T-cell (primary cell): Measurements from ENCODE around the gene ZNF799. TPM values are rescaled to one million over a fixed set of nuclear protein-coding genes. Genes with fewer than 3 reads are reported as not detected.
"Not testable (repeated sequence)": the region's sequence is repeated elsewhere in the genome, so short reads cannot be mapped to it uniquely, and the experiment has no call there.

ENCODE experiments used
- ATAC-seq, 4 experiments: fragments of 200-7000 bp in 3 of 4; fragments of 150-1000 bp in 1 of 4; cut with Tn5 transposase; replicated peaks in 1 of 4; 1 replicate in 3 of 4; 2 replicates in 1 of 4; pipeline ENCODE4 v1.10.0; 2021; ENCODE audit warnings: moderate library complexity in 3 of 4, mild to moderate bottlenecking in 2 of 4, moderate number of reproducible peaks in 1 of 4
- CTCF ChIA-PET, 2 donors: fragments of 300-600 bp; sonication (Branson Sonifier 250); formaldehyde crosslinking; loops; one replicate each; lab custom pipeline; 2022; ENCODE audit warnings: antibody characterized with exemption in 2 of 2; lab: Charles Lee
- POLR2A ChIA-PET, 2 donors: fragments of 300-600 bp; sonication (Branson Sonifier 250); formaldehyde crosslinking; loops; one replicate each; lab custom pipeline; 2022; ENCODE audit warnings: antibody characterized with exemption in 2 of 2; lab: Charles Lee
- DNase-seq, 35 experiments: peaks; one replicate each; pipeline versions ENCODE4 v3.0.0 to v3.0.0-alpha.2; 2013 to 2023
- H3K27ac ChIP-seq: one replicate; pipeline ENCODE4 v1.5.1; 2013; ENCODE audit warnings: low read length
- H3K27me3 ChIP-seq, 2 experiments: replicated peaks in 1 of 2; 1 replicate in 1 of 2; 2 replicates in 1 of 2; pipeline versions ENCODE4 v1.6.1 to v1.7.0; 2013; ENCODE audit warnings: low read length in 1 of 2, mixed read lengths in 1 of 2; ENCODE audit not compliant: control insufficient read depth in 2 of 2, insufficient read depth in 2 of 2; ENCODE audit errors: extremely low read depth in 1 of 2
- H3K36me3 ChIP-seq, 2 donors: 1 replicate in 1 of 2; 2 replicates in 1 of 2; pipeline versions ENCODE4 v1.6.1 to v1.7.0; 2013; ENCODE audit warnings: low read length in 1 of 2; ENCODE audit not compliant: control insufficient read depth in 2 of 2, insufficient read depth in 1 of 2; ENCODE audit errors: extremely low read depth in 1 of 2
- H3K4me1 ChIP-seq, 2 experiments: 1 replicate in 1 of 2; 2 replicates in 1 of 2; pipeline versions ENCODE4 v1.6.1 to v1.7.0; 2013; ENCODE audit warnings: low read length in 2 of 2, mixed read lengths in 1 of 2; ENCODE audit not compliant: insufficient read depth in 2 of 2, control insufficient read depth in 1 of 2; ENCODE audit errors: extremely low read depth in 1 of 2
- H3K4me3 ChIP-seq, 2 donors: 1 replicate in 1 of 2; 2 replicates in 1 of 2; pipeline versions ENCODE4 v1.5.1 to v1.7.0; 2013; ENCODE audit warnings: mild to moderate bottlenecking in 2 of 2, low read length in 1 of 2, moderate library complexity in 1 of 2; ENCODE audit not compliant: control insufficient read depth in 1 of 2; ENCODE audit errors: extremely low read depth in 1 of 2
- H3K9me3 ChIP-seq: 2 replicates; pipeline ENCODE4 v1.7.0; 2013
- H3K27ac Mint-ChIP-seq, 2 donors: one replicate each; pipeline ENCODE4 v1.8.0; 2020 to 2021; ENCODE audit warnings: mild to moderate bottlenecking in 2 of 2, mixed read lengths in 2 of 2
- H3K27me3 Mint-ChIP-seq, 2 donors: one replicate each; pipeline ENCODE4 v1.8.0; 2021 to 2022; ENCODE audit warnings: mixed read lengths in 2 of 2
- H3K36me3 Mint-ChIP-seq: one replicate; pipeline ENCODE4 v1.8.0; 2021; ENCODE audit warnings: mixed read lengths
- H3K4me1 Mint-ChIP-seq, 3 donors: one replicate each; pipeline ENCODE4 v1.8.0; 2020 to 2022; ENCODE audit warnings: mixed read lengths in 3 of 3, mild to moderate bottlenecking in 1 of 3
- H3K4me3 Mint-ChIP-seq, 3 donors: one replicate each; pipeline ENCODE4 v1.8.0; 2020 to 2022; ENCODE audit warnings: mild to moderate bottlenecking in 3 of 3, mixed read lengths in 3 of 3, moderate library complexity in 3 of 3
- H3K9me3 Mint-ChIP-seq, 3 donors: one replicate each; pipeline ENCODE4 v1.8.0; 2020 to 2022; ENCODE audit warnings: mixed read lengths in 3 of 3
- whole genome bisulfite sequencing: methylation state at CpG from one replicate; pipeline ENCODE4 v1.1.5; 2013; ENCODE audit warnings: missing lambda C conversion rate; ENCODE audit not compliant: insufficient coverage; 5-methylcytosine and 5-hydroxymethylcytosine counted together
- total RNA-seq, 35 experiments: library from RNA in 6 of 35; stranded (reverse) in 6 of 35; fragments of 120-200 nt in 1 of 35; gene quantifications; one replicate each; pipeline versions ENCODE4 v1.2.1 to v1.2.4 and lab custom pipeline; 2013 to 2026

ZNF799 gene
- total RNA-seq (1 to 10 TPM; 2.2 to 9.8 (median 8.1) TPM), total RNA-seq (lab: John Stamatoyannopoulos, UW) (3.0 to 20.1 (median 7.2) reads per million in 29 experiments)
- total RNA-seq (2013) = 8.6 TPM

- peak within 1 kb of the TSS; percentile 72 to 89 for H3K27ac Mint-ChIP-seq
- H3K4me1 Mint-ChIP-seq = peaks cover 25 to 32% (median 31%) of the 10 kb centered on the region in 3 donors
- H3K4me1 ChIP-seq = peaks cover 2 to 14% of the 10 kb centered on the region in 2 experiments
- peak within 1 kb of the TSS; percentile 73 to 98 for H3K4me3 ChIP-seq
- ChIA-PET POLR2A (no interaction called here), CTCF (no interaction called here)
- H3K9me3 ChIP-seq = no peaks in the 10 kb centered on the region
- H3K9me3 Mint-ChIP-seq = peaks cover 0 to 5% (median 0%) of the 10 kb centered on the region in 3 donors
- H3K27me3 ChIP-seq = no peaks in the 10 kb centered on the region
- DNase-seq (peak; percentile 48 to 85 (median 70)), ATAC-seq (peak; percentile 93 to 98 (median 96))
- peak within 1 kb of the TSS; percentile 34 for H3K27ac ChIP-seq
- peaks cover 13% of the 10 kb centered on the region for H3K36me3 Mint-ChIP-seq
- no peaks in the 10 kb centered on the region for H3K36me3 ChIP-seq
- WGBS = under 1% methylated on average over 56 of the region's 71 CpGs
- peak within 1 kb of the TSS; percentile 90 to 94 (median 94) for H3K4me3 Mint-ChIP-seq
- no peaks in the 10 kb centered on the region for H3K27me3 Mint-ChIP-seq
These were observed at the start of gene ZNF799 for GRCh38 chr19:12400633-12401502. TSS of gene ZNF799 (minus strand) at chr19:12401271. CDS start at chr19:12401070, 201 bp downstream.

GRCh38 chr19:12450844-12451243 is 49.8 kb upstream of the ZNF799 start:
- Mint-ChIP-seq H3K27ac (no peak overlapping the region), H3K4me3 (no peak overlapping the region), H3K9me3 (peaks cover 11 to 28% (median 24%) of the 10 kb centered on the region in 3 donors), H3K36me3 (peaks cover 17% of the 10 kb centered on the region), H3K4me1 (no peaks in the 10 kb centered on the region), H3K27me3 (no peaks in the 10 kb centered on the region)
- no peak overlapping the region for H3K4me3 ChIP-seq
- H3K9me3 ChIP-seq = peaks cover 2% of the 10 kb centered on the region
- H3K4me1 ChIP-seq = no peaks in the 10 kb centered on the region
- no peak for DNase-seq
- H3K27me3 ChIP-seq = no peaks in the 10 kb centered on the region
- 78% methylated on average over 10 of the region's 10 CpGs for WGBS
- ATAC-seq = no peak
- peaks cover 0 to 3% of the 10 kb centered on the region in 2 donors for H3K36me3 ChIP-seq
- CTCF ChIA-PET = no interaction called here
- POLR2A ChIA-PET = no interaction called here
- H3K27ac ChIP-seq = no peak overlapping the region

GRCh38 chr19:12448808-12449207 is 47.7 kb upstream of the ZNF799 start:
- Histone ChIP-seq H3K27ac (no peak overlapping the region), H3K36me3 (no peaks in the 10 kb centered on the region), H3K9me3 (peaks cover 2% of the 10 kb centered on the region), H3K27me3 (no peaks in the 10 kb centered on the region), H3K4me1 (no peaks in the 10 kb centered on the region), H3K4me3 (no peak overlapping the region)
- ChIA-PET POLR2A (no interaction called here), CTCF (no interaction called here)
- Mint-ChIP-seq H3K4me1 (no peaks in the 10 kb centered on the region), H3K4me3 (no peak overlapping the region), H3K36me3 (peaks cover 17% of the 10 kb centered on the region), H3K27me3 (no peaks in the 10 kb centered on the region), H3K9me3 (peaks cover 18 to 36% (median 21%) of the 10 kb centered on the region in 3 donors), H3K27ac (no peak overlapping the region)
- ATAC-seq = no peak
- DNase-seq = no peak
- 79% methylated on average over 2 of the region's 2 CpGs for WGBS

- WGBS = under 1% methylated on average over 56 of the region's 59 CpGs
- Histone ChIP-seq H3K36me3 (no peaks in the 10 kb centered on the region), H3K27ac (peak within 1 kb of the TSS; percentile 47), H3K27me3 (no peaks in the 10 kb centered on the region), H3K4me1 (peaks cover 3 to 14% of the 10 kb centered on the region in 2 experiments), H3K9me3 (no peaks in the 10 kb centered on the region), H3K4me3 (peak within 1 kb of the TSS; percentile 82 to 91)
- ChIA-PET CTCF (interaction anchor here in 1 of 2 donors (0.7 to 1.2 kb wide), 3 partner anchors 104 to 350 kb away, joined by 3 read pairs; partner anchors contain the start of gene ZNF563), POLR2A (no interaction called here)
- DNase-seq (peak; percentile 93 to 100 (median 97)), ATAC-seq (peak; percentile 99)
- Mint-ChIP-seq H3K4me1 (peaks cover 18 to 22% (median 19%) of the 10 kb centered on the region in 3 donors), H3K4me3 (peak within 1 kb of the TSS; percentile 100), H3K9me3 (peaks cover 10 to 20% (median 11%) of the 10 kb centered on the region in 3 donors), H3K27me3 (no peaks in the 10 kb centered on the region), H3K36me3 (no peaks in the 10 kb centered on the region), H3K27ac (peak within 1 kb of the TSS; percentile 88 to 95)
These were observed 39.7 kb upstream of the ZNF799 start, which contains the start of gene ZNF443 for GRCh38 chr19:12440541-12441316. TSS of gene ZNF443 (minus strand) at chr19:12441021. CDS start at chr19:12440914, 107 bp downstream.

- POLR2A ChIA-PET, H3K27ac ChIP-seq, H3K36me3 ChIP-seq, H3K27me3 ChIP-seq, H3K36me3 Mint-ChIP-seq, H3K9me3 ChIP-seq, H3K27me3 Mint-ChIP-seq: not testable (repeated sequence)
- Histone ChIP-seq H3K4me3 (peak overlapping the region; percentile 82 to 91), H3K4me1 (peaks cover 3 to 14% of the 10 kb centered on the region in 2 experiments)
- DNase-seq (peak in 25 of 35 experiments; percentile 1 to 66 (median 12)), ATAC-seq (peak in 3 of 4 experiments; percentile 7 to 16 (median 13))
- CTCF ChIA-PET = interaction anchor here in 1 of 2 donors (1.2 kb wide), 1 partner anchor 107 kb away, joined by 3 read pairs; the partner anchor contains the start of gene ZNF563
- peak overlapping the region; percentile 67 to 75 for H3K27ac Mint-ChIP-seq
- peaks cover 18 to 24% (median 24%) of the 10 kb centered on the region in 3 donors for H3K4me1 Mint-ChIP-seq
- WGBS = under 1% methylated on average over 16 of the region's 28 CpGs
- peaks cover 11 to 23% (median 12%) of the 10 kb centered on the region in 3 donors for H3K9me3 Mint-ChIP-seq
- peak overlapping the region; percentile 100 for H3K4me3 Mint-ChIP-seq
These were observed 38.8 kb upstream of the ZNF799 start for GRCh38 chr19:12439686-12440540.
